KMS-11 (cell line): ENCODE data around the gene COL11A2.

Experiments
- H2AFZ ChIP-seq: fragments of 200-600 bp; sonication (generic); 2 replicates; pipeline ENCODE4 v1.6.1; 2016; ENCODE audit warnings: antibody characterized with exemption, mixed run types, low read depth
- H3K27ac ChIP-seq: fragments of 200-600 bp; sonication (generic); 2 replicates; pipeline ENCODE4 v1.6.1; 2016; ENCODE audit warnings: mild to moderate bottlenecking, mixed run types
- H3K27me3 ChIP-seq: fragments of 200-600 bp; sonication (generic); 2 replicates; pipeline ENCODE4 v1.6.1; 2017; ENCODE audit warnings: mild to moderate bottlenecking, low read depth, mixed run types, moderate library complexity; ENCODE audit not compliant: insufficient read depth
- H3K36me3 ChIP-seq: fragments of 200-600 bp; sonication (generic); 2 replicates; pipeline ENCODE4 v1.6.1; 2017; ENCODE audit warnings: mild to moderate bottlenecking, mixed run types; ENCODE audit not compliant: insufficient read depth
- H3K4me1 ChIP-seq: fragments of 200-600 bp; sonication (generic); 2 replicates; pipeline ENCODE4 v1.6.1; 2016; ENCODE audit warnings: mild to moderate bottlenecking, low read depth, mixed run types; ENCODE audit not compliant: poor library complexity, severe bottlenecking
- H3K4me2 ChIP-seq: fragments of 200-600 bp; sonication (generic); 2 replicates; pipeline ENCODE4 v1.7.0; 2016; ENCODE audit warnings: mild to moderate bottlenecking, mixed run types
- H3K4me3 ChIP-seq: fragments of 200-600 bp; sonication (generic); IDR thresholded peaks from 2 replicates; pipeline ENCODE4 v1.6.1; 2017; ENCODE audit warnings: low read depth, low read length, mixed read lengths; ENCODE audit not compliant: insufficient read depth
- H3K79me2 ChIP-seq: fragments of 200-600 bp; sonication (generic); 2 replicates; pipeline ENCODE4 v1.6.1; 2016; ENCODE audit warnings: low read depth, mixed run types; ENCODE audit not compliant: insufficient read depth
- H3K9ac ChIP-seq: fragments of 200-600 bp; sonication (generic); 2 replicates; pipeline ENCODE4 v1.6.1; 2016; ENCODE audit warnings: mild to moderate bottlenecking, mixed run types
- H4K20me1 ChIP-seq: fragments of 200-600 bp; sonication (generic); 2 replicates; pipeline ENCODE4 v1.6.1; 2016; ENCODE audit warnings: mild to moderate bottlenecking, mixed run types; ENCODE audit not compliant: insufficient read depth
- CTCF ChIP-seq: fragments of 200-600 bp; sonication (generic); conservative IDR thresholded peaks from 2 replicates; pipeline ENCODE4 v1.6.1; 2017; ENCODE audit warnings: low read depth, mild to moderate bottlenecking, antibody characterized with exemption, low read length, moderate library complexity, mixed read lengths

The COL11A2 gene

GRCh38 chr6:33181141-33181540, 11.1 kb downstream of the COL11A2 start:
- no peak for TF ChIP-seq CTCF
- Histone ChIP-seq H3K4me2 (no peak overlapping the region), H3K79me2 (no peaks in the 10 kb centered on the region), H3K36me3 (no peaks in the 10 kb centered on the region), H3K27ac (no peak overlapping the region), H3K4me3 (no peak overlapping the region), H4K20me1 (no peaks in the 10 kb centered on the region), H3K9ac (no peak overlapping the region), H2AFZ (no peak overlapping the region), H3K27me3 (no peaks in the 10 kb centered on the region), H3K4me1 (peaks cover 6% of the 10 kb centered on the region)

- no peak for TF ChIP-seq CTCF
- Histone ChIP-seq H2AFZ (no peak overlapping the region), H3K27ac (no peak overlapping the region), H4K20me1 (no peaks in the 10 kb centered on the region), H3K4me3 (no peak overlapping the region), H3K36me3 (no peaks in the 10 kb centered on the region), H3K4me1 (peaks cover 6% of the 10 kb centered on the region), H3K9ac (no peak overlapping the region), H3K4me2 (no peak overlapping the region), H3K27me3 (no peaks in the 10 kb centered on the region), H3K79me2 (no peaks in the 10 kb centered on the region)
Observed at GRCh38 chr6:33178755-33179475, 13.4 kb downstream of the COL11A2 start.

GRCh38 chr6:33177552-33178446, 14.5 kb downstream of the COL11A2 start:
- H3K4me2 ChIP-seq = no peak overlapping the region
- H2AFZ ChIP-seq = no peak overlapping the region
- TF ChIP-seq CTCF = no peak
- H3K27ac ChIP-seq = no peak overlapping the region
- H3K36me3 ChIP-seq = no peaks in the 10 kb centered on the region
- H4K20me1 ChIP-seq = no peaks in the 10 kb centered on the region
- H3K4me1 ChIP-seq = no peaks in the 10 kb centered on the region
- H3K79me2 ChIP-seq = no peaks in the 10 kb centered on the region
- H3K4me3 ChIP-seq = no peak overlapping the region
- H3K9ac ChIP-seq = no peak overlapping the region
- no peaks in the 10 kb centered on the region for H3K27me3 ChIP-seq

DNA sequence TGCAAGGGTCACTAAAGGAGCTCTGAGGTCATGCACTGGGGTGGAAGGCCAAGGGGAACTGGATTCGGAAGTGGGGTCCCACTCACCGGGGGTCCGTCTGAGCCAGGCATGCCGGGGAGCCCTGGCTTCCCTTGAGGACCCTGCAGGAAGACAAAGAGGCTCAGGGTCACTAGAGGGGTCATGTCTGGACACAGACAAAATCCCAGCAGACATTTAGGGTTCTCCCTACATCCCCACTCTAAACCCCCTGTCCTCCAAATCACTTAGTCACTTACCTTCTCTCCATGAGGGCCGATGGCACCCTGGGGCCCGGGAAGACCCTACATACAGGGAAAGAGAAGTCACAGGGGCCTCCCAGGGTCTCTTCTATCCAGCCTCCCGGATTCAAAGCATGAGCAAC, 15.4 kb downstream of the COL11A2 start:
- Histone ChIP-seq H3K79me2 (no peaks in the 10 kb centered on the region), H3K4me1 (no peaks in the 10 kb centered on the region), H3K4me2 (no peak overlapping the region), H3K27ac (no peak overlapping the region), H4K20me1 (no peaks in the 10 kb centered on the region), H2AFZ (no peak overlapping the region), H3K4me3 (no peak overlapping the region), H3K27me3 (no peaks in the 10 kb centered on the region), H3K36me3 (no peaks in the 10 kb centered on the region), H3K9ac (no peak overlapping the region)
- no peak for TF ChIP-seq CTCF
